H1 (cell line): Measurements from ENCODE around the gene CEBPA. TPM values are rescaled to one million over a fixed set of nuclear protein-coding genes. Genes with fewer than 3 reads are reported as not detected.

ENCODE experiments used
- CHD1 ChIP-seq: IDR thresholded peaks from 2 replicates; pipeline ENCODE4 v1.6.1; 2012; ENCODE audit warnings: low read depth, low read length, improper control_type of control experiment
- EGR1 ChIP-seq: IDR thresholded peaks from 2 replicates; pipeline ENCODE4 v1.6.1; 2011; ENCODE audit warnings: low read depth, low read length, borderline replicate concordance
- EZH2 ChIP-seq: fragments of 200-600 bp; sonication (generic); IDR thresholded peaks from 2 replicates; pipeline ENCODE4 v1.7.1; 2012; ENCODE audit warnings: low read depth, mild to moderate bottlenecking, moderate library complexity, low read length, inconsistent platforms; ENCODE audit not compliant: severe bottlenecking
- HDAC2 ChIP-seq, 2 experiments: fragments of 300-600 bp in 1 of 2; sonication (generic) in 1 of 2; IDR thresholded peaks; 2 replicates each; pipeline ENCODE4 v1.6.1; 2011 to 2012; ENCODE audit warnings: low read depth in 2 of 2, low read length in 2 of 2, mild to moderate bottlenecking in 2 of 2, moderate library complexity in 2 of 2, borderline replicate concordance in 1 of 2, inconsistent platforms in 1 of 2
- JUND ChIP-seq: IDR thresholded peaks from 2 replicates; pipeline ENCODE4 v1.6.1; 2011; ENCODE audit warnings: mild to moderate bottlenecking, improper control_type of control experiment, low read length
- PHF8 ChIP-seq: fragments of 200-600 bp; sonication (generic); conservative IDR thresholded peaks from 2 replicates; pipeline ENCODE4 v1.7.1; 2012; ENCODE audit warnings: low read depth, mild to moderate bottlenecking, inconsistent platforms, low read length, moderate library complexity
- RFX5 ChIP-seq: IDR thresholded peaks from 2 replicates; pipeline ENCODE4 v1.6.1; 2011; ENCODE audit warnings: low read depth, low read length, improper control_type of control experiment, borderline replicate concordance
- SAP30 ChIP-seq: fragments of 300-600 bp; sonication (generic); IDR thresholded peaks from 2 replicates; pipeline ENCODE4 v1.7.1; 2012; ENCODE audit warnings: low read length, moderate library complexity, mild to moderate bottlenecking, inconsistent platforms; ENCODE audit not compliant: insufficient read depth, insufficient replicate concordance
- SIRT6 ChIP-seq: IDR thresholded peaks from one replicate; pipeline ENCODE4 v1.7.1; 2012; ENCODE audit warnings: low read length, inconsistent platforms
- SRF ChIP-seq: IDR thresholded peaks from 2 replicates; pipeline ENCODE4 v1.6.1; 2011; ENCODE audit warnings: mild to moderate bottlenecking, low read depth, low read length, moderate library complexity
- ZNF274 ChIP-seq: IDR thresholded peaks from 2 replicates; pipeline ENCODE4 v1.7.0; 2012; ENCODE audit warnings: low read length, borderline replicate concordance; ENCODE audit errors: extremely low read depth
- polyA plus RNA-seq, 7 experiments: library from polyadenylated mRNA; depleted of rRNA in 3 of 7; stranded (reverse) in 5 of 7; unstranded in 2 of 7; fragments of >200 nt in 5 of 7; fragments of 200-250 nt in 2 of 7; gene quantifications; 1 replicate in 5 of 7; 2 replicates in 1 of 7; 4 replicates in 1 of 7; pipeline versions ENCODE4 v1.2.1 to v1.2.3, GENCODE V29; 2011 to 2013; ENCODE audit warnings: missing spikeins in 2 of 7, mixed read lengths in 2 of 7
- total RNA-seq: library from RNA; stranded (reverse); fragmentation: NEBNext Ultra II Directional; extraction: Animal tissue kit (Norgen Biotek cat#: 25700); gene quantifications from 2 replicates; pipeline ENCODE4 v1.2.1, GENCODE V29; 2021
- TF ChIP-seq, protein P1 (sequence below): fragments of 300-600 bp; sonication (generic); IDR thresholded peaks from 2 replicates; pipeline ENCODE4 v1.7.1; 2012; ENCODE audit warnings: low read length, moderate library complexity, mild to moderate bottlenecking, inconsistent platforms; ENCODE audit not compliant: insufficient replicate concordance

Gene CEBPA
- total and polyA plus RNA-seq, 2 of the 8 experiments (the other 6 are each of a cell fraction or from before 2014, with no cell fraction given), result 2.0 to 2.7 TPM

DNA sequence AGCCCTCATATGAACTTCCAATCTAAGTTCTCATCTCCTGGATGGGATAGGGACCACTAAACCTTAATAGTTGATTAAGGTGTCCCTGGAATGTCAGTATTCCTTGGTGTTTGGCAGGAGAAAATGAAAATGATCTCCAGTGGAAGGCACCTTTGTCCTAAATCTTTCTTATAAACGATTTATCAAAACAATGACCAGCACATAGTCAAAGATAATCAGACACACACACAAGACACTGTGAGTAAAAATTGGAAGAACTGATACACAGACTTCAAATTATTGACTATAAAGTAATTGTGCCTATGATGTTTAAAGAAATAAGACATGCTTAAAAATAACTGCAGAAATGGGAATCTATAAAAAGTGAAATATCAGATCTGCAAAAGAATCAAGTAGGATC lies 13.7 kb downstream of the CEBPA start (continued):
- TF ChIP-seq, protein P1, sequence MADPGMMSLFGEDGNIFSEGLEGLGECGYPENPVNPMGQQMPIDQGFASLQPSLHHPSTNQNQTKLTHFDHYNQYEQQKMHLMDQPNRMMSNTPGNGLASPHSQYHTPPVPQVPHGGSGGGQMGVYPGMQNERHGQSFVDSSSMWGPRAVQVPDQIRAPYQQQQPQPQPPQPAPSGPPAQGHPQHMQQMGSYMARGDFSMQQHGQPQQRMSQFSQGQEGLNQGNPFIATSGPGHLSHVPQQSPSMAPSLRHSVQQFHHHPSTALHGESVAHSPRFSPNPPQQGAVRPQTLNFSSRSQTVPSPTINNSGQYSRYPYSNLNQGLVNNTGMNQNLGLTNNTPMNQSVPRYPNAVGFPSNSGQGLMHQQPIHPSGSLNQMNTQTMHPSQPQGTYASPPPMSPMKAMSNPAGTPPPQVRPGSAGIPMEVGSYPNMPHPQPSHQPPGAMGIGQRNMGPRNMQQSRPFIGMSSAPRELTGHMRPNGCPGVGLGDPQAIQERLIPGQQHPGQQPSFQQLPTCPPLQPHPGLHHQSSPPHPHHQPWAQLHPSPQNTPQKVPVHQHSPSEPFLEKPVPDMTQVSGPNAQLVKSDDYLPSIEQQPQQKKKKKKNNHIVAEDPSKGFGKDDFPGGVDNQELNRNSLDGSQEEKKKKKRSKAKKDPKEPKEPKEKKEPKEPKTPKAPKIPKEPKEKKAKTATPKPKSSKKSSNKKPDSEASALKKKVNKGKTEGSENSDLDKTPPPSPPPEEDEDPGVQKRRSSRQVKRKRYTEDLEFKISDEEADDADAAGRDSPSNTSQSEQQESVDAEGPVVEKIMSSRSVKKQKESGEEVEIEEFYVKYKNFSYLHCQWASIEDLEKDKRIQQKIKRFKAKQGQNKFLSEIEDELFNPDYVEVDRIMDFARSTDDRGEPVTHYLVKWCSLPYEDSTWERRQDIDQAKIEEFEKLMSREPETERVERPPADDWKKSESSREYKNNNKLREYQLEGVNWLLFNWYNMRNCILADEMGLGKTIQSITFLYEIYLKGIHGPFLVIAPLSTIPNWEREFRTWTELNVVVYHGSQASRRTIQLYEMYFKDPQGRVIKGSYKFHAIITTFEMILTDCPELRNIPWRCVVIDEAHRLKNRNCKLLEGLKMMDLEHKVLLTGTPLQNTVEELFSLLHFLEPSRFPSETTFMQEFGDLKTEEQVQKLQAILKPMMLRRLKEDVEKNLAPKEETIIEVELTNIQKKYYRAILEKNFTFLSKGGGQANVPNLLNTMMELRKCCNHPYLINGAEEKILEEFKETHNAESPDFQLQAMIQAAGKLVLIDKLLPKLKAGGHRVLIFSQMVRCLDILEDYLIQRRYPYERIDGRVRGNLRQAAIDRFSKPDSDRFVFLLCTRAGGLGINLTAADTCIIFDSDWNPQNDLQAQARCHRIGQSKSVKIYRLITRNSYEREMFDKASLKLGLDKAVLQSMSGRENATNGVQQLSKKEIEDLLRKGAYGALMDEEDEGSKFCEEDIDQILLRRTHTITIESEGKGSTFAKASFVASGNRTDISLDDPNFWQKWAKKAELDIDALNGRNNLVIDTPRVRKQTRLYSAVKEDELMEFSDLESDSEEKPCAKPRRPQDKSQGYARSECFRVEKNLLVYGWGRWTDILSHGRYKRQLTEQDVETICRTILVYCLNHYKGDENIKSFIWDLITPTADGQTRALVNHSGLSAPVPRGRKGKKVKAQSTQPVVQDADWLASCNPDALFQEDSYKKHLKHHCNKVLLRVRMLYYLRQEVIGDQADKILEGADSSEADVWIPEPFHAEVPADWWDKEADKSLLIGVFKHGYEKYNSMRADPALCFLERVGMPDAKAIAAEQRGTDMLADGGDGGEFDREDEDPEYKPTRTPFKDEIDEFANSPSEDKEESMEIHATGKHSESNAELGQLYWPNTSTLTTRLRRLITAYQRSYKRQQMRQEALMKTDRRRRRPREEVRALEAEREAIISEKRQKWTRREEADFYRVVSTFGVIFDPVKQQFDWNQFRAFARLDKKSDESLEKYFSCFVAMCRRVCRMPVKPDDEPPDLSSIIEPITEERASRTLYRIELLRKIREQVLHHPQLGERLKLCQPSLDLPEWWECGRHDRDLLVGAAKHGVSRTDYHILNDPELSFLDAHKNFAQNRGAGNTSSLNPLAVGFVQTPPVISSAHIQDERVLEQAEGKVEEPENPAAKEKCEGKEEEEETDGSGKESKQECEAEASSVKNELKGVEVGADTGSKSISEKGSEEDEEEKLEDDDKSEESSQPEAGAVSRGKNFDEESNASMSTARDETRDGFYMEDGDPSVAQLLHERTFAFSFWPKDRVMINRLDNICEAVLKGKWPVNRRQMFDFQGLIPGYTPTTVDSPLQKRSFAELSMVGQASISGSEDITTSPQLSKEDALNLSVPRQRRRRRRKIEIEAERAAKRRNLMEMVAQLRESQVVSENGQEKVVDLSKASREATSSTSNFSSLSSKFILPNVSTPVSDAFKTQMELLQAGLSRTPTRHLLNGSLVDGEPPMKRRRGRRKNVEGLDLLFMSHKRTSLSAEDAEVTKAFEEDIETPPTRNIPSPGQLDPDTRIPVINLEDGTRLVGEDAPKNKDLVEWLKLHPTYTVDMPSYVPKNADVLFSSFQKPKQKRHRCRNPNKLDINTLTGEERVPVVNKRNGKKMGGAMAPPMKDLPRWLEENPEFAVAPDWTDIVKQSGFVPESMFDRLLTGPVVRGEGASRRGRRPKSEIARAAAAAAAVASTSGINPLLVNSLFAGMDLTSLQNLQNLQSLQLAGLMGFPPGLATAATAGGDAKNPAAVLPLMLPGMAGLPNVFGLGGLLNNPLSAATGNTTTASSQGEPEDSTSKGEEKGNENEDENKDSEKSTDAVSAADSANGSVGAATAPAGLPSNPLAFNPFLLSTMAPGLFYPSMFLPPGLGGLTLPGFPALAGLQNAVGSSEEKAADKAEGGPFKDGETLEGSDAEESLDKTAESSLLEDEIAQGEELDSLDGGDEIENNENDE, result no peak
- TF ChIP-seq RFX5 (no peak), SRF (no peak), HDAC2 (IDR thresholded peaks at IDR 0.05; ENCODE audit: borderline replicate concordance in 1 of 2, low read depth in 2 of 2, low read length in 2 of 2) (no peak), SAP30 (no peak), ZNF274 (no peak), PHF8 (no peak), EGR1 (no peak), SIRT6 (no peak), EZH2 (no peak), CHD1 (no peak), JUND (no peak)
- TF ChIP-seq, all 59 proteins: peak for 0
